HCEC 1CT (cell line): ENCODE data around the gene ADK.
"Not testable (repeated sequence)": the region's sequence is repeated elsewhere in the genome, so short reads cannot be mapped to it uniquely, and the experiment has no call there.

Experiments used
- DNase-seq: peaks from one replicate; pipeline ENCODE4 v3.0.0-alpha.2; 2017

Gene ADK

DNA sequence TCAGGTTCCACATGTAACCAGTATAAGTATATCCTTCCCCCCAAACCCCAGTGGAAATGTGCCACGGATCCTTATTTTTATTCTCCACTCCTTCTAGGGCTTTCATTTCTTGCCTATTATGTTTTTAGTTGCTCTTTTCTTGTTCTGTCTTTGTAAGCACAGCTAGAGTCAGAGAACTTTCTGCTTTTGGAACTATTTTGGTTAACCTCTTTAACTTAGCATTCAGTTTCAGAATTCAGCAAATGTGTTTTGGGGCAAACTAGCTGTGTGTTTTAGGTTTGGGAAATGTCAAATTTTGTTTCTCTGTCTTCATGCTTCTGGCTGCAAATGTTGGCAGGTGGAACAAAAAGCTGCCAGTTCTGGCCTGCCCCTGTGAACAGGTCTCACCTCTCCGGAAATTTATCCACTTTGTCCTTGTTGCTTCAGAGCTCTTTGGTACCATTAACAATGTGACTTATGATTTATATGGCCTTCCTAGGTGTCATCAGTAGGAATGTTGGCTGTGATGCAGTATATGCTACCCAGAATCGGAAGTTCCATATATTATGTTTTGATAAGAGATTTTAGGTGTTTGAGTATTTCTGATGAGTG, 156.1 kb downstream of the ADK start:
- DNase-seq: no peak

DNA sequence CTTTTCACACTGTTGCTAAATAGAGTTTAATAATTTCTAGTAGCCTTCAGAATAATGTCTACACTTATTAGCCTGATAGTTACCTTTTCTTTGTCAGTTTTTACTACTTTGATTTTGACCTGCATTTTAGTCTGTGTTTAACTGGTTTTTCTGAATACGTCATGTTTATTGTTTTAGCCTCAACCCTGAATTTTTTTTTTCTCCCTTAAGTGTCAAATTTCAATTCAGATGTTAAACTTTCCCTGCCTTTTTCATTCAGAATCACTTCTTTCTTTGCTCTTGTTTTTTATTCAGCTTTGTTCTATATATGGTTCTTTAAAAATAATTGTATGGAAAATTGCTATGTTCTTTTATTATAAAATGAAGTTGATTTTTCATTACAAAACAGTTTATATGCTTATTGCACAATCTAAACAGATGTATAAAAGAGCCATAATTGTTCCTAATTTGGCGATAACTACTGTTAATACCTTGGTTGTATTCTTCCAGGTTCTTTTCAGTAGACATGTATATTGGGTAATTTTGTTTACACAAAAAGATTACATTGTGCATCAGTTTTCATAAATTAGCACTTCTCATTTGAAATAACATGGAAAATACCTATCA, 159.7 kb downstream of the ADK start:
- DNase-seq: no peak

DNA sequence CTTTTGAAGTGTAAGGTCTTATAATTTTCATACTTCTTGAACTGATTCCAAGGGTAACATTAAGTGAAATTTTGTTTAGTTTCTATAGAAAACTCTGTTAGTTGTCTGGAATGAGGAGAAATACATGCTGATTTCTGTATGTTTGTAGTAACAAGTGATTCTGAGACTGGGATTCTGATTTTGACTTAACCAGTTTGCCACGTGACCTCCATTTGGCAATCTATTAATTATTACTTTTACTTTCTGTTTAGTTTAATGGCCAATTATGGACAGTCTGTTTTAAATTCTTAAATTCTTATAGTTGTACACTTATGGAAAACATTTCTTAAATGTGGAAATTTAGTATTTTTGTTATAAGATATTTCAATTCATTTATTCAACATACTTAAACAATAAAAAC, 163.1 kb downstream of the ADK start:
- no peak for DNase-seq

DNA sequence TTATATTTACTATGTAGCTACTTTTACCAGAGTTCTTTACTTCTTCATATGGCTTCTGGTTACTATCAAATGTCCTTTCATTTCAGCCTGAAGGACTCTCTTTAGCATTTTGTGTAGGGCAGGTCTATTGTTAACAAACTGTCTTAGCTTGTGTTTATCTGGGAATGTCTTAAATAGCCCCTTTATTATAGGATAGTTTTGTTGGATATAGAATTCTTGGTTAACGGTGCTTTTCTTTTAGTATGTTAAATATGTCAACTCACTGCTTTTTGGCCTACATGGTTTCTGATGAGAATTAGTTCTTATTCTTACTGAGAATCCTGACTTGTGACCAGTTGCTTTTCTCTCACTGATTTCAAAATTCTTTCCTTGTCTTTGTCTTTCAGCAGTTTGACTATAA, 169.0 kb downstream of the ADK start:
- DNase-seq: no peak

DNA sequence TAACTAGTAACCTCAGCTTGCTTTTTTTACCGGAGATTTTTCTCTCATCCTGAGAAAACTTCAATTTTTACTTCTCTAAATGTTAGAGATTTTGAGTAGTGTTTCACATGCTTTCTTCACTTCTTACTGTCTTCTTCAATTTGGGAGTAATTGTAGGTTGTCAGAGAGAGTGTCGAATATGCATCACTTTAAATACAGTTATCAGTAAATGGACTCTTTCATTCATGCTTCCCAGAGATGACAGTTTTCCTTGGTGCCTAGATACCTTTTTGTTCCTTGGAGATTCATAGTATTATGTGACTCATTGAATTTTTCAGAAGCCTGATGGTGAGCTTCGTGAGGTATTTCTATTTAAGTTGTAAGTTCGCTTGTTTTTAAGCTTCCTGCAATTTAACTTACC, 169.7 kb downstream of the ADK start:
- no peak for DNase-seq

DNA sequence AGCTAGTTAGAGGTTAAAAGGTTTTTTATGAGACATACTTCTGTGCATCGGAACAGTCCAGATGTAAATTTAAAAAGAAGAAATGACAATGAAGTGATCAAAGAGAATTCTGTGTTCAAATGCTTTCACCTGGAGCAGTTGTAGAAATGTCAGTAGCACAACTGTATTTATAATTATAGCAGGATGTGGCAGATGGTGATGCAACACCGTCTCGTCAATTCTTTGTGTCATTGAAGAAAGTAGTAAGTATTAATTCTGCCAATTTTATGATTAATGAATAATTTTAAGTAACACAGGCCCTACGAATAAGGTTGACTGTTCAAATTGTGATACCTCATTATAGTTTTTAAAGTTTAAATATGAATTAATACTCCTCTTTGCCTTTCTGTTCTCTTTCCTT, 171.1 kb downstream of the ADK start:
- no peak for DNase-seq

DNA sequence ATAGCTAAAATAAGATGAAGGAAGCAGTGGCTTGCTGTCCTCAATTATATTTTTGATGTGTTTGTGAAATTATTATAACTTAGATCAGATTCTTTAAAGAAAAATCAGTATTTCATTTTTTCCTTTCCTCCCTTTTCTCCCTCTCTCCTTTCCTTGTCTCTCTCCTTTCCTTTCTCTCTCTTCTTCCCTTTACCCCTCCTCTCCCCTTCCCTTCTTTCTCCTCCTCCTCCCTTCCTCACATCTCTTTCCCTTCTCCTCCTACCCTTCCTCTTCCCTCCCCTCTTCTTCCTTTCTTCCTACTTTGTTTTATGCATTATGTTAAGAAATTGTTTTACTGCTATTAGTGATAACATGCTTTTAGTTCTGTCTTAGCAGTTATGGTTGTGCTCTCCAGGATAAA, 171.5 kb downstream of the ADK start:
- DNase-seq: no peak

DNA sequence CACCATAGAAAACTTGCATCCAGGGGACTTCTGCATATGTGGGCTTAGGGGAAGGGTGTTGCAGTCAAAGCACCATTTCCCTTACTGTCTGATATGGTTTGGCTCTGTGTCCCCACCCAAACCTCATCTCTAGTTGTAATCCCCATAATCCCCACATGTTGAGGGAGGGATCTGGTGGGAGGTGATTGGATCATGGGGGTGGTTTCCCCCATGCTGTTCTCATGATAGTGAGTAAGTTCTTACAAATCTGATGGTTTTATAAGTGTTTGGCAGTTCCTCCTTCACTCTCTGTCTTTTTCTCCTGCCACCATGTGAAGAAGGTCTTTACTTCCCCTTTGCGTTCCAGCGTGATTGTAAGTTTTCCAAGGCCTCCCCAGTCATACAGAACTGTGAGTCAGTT, 177.4 kb downstream of the ADK start:
- no peak for DNase-seq

DNA sequence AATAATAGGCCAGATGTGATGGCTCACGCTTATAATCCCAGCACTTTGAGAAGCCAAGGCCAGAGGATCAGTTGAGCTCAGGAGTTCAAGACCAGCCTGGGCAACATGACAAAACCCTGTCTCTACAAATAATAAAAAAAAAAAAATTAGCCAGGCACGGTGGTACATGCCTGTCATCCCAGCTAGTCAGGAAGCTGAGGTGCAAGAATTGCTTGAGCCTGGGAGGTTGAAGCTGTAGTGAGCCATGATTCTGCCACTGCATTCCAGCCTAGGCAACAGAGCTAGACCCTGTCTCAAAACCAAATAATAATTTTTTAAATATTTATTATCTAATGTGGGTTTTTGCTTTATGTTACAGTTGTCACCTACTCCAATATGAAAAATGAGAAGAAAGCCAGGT, 178.9 kb downstream of the ADK start:
- peak; percentile 34 for DNase-seq

DNA sequence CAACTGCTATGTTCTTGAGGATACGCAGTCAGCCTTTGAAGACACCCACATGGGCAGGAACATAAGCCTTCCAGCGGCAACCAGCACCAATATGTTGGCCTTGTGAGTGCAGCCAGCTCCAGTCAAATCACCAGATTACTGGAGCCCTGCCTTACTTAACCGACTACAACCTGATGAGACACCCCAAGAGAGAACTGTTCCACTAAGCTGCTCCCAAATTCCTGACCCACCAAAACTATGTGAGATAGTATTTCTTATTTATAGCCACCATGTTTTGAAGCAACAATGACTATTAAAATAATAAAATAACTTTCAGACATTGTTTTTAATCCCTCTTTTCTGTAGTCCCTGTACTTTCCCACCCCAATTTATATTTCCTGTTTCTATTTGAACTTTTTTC, 179.6 kb downstream of the ADK start:
- DNase-seq: no peak

DNA sequence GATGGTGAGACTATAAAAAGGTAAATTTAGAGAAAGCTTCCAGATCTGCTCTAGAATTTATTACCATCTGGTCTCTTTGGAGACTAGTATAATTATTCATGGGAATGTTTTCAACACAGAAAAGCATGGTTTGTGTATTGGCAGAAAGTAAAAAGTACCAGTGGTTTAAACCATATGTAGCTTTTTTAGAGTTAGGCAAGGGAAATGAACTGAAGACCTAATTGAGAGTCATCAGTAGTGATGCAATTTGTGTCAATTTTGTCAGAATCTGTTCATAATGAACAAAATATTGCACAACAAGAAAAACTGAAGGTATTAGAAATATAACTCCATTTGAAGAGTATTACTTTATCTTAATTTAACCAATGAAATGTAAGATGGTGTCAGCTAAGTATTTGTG, 181.4 kb downstream of the ADK start:
- peak; percentile 39 for DNase-seq

DNA sequence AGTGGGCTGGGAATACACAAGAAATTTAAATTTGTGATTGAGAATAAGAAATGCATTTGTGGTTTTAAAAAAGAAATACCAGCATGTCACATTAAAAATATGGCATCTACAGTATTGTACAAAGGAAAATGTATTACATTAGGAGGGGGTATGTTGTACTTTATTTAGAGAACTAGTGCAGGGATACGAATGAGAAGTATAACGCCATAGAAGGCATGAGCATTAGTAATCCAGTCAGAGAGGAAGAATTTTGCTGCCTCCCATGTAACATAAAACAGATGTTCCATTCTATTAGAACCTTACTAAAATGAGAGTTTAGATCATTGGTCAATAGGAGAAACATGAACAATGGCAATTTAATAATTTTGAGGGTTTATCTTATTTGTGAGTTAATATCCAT, 182.2 kb downstream of the ADK start:
- DNase-seq: peak; percentile 49

DNA sequence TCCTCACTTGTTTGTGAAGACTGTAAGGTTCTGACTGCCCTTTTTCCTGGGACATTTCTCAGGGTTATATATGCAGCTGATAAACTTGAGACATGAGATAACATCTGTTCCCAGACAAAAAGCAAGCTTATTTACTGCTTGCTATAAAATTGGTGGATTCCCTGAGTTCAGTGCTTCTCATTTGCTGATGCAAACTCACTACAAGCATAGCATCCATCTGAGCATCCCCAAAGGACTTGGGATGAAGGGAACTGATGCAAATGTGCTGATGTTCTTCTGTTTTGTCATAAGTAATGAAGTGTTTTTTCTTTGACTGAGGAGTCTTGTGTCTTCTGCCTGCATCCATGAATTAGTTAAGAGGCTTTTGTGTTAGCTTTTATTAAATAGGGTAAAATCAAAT, 183.2 kb downstream of the ADK start:
- no peak for DNase-seq

DNA sequence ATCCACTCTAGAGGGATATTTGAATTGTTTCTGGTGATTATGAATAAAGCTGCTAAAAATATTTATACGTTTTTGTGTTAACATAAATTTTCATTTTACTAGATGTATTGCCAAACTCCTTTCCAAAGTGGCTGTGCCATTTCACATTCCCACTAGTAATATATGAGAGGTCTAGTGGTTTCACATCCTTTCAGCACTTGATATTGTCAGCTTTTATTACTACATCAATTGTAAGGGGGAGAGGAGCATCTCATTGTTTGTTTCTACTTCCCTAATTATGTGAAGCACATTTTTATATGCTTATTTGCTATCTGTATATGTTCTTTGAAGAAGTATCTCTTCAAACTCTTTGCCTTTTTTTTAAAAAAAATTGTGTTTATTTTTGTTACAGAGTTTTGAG, 184.5 kb downstream of the ADK start:
- DNase-seq: no peak

DNA sequence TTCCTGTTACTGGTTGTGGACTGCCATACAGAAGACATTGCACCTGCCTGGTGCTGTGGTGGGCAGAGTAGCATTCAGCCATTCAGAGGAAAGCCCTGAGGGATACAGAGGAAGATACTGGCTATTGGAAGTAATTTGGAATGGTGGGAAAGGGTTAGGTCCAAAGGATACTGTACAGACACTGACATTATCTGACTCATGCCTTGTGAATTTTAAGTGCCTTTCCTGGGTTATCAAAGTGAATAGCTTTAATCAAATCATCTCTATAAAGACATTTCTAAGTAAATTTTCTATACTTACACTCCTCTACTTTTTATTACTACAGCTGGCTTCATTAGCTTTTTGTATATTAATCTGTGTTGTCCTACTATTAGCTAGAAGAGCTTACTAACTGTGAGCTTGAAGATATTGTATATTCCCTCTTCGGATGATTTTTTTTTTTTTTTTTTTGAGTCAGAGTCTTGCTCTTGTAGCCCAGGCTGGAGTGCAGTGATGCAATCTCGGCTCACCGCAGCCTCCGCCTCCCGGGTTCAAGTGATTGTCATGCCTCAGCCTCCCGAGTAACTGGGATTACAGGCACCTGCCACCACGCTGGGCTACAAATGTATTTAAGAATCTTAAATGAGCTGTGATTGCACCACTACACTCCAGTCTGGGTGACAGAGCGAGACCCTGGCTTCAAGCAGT, 186.5 kb downstream of the ADK start:
- no peak for DNase-seq

DNA sequence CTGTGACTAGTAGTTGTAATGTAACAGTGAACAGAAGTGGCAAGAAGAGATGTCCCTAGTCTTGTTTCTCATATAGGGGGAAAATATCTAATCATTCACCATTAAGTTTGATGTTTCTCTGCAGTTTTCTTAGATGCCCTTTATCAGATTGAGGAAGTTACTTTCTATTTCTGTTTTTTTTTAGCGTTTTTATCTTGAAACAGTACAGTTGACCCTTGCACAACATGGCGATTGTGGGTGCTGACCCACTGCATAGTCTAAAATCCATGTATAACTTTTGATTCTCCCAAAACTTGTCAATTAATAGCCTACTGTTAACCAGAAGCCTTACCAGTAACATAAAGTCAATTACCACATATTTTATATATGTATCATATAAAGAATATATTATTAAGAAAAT, 192.0 kb downstream of the ADK start:
- DNase-seq: no peak

DNA sequence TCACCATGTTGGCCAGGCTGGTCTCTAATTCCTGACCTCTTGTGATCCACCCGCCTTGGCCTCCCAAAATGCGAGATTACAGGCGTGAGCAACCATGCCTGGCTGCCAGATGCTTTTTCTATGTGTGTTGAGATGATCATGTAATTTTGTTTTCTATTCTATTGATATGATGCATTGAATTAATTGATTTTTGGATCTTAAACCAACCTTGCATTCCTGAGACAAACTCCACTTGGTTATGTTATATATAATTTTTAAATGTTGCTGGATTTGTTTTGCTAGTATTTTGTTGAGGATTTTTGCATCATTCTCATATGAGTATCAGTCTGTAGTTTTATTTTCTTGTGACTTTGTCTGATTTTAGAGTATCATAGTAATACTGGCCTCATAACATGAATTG, 192.8 kb downstream of the ADK start:
- no peak for DNase-seq

DNA sequence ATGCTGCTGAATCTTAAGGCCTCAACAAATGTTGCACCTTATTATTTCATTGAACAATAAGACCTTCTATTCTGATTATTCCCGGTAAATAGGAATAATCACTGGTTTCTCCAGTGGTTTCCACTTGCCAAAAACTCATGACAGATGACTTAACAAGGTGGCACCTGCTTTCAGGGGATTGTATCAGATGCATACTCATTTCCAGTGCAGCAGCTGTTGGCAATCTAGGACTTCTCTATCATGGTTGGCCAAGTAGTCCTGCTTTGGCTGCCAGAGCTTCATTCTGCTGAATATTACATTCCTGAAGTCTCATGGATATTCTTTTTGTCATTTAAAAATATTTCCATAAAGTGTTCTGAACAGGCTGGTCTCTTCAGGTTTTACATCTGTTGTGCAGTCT, 193.3 kb downstream of the ADK start:
- no peak for DNase-seq

DNA sequence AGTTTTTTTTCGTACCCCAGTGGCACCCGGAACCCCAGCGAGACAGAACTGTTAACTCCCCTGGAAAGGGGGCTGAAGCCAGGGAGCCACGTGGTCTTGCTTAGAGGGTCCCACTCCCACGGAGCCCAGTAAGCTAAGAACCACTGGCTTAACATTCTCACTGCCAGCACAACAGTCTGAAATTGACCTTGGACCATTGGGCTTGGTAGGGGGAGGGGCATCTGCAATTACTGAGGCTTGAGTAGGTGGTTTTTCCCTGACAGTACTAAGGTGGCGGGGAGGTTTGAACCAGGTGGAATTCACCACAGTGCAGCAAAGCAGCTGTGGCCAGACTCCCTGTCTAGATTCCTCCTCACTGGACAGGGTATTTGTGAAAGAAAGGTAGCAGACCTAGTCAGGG, 196.5 kb downstream of the ADK start:
- no peak for DNase-seq

DNA sequence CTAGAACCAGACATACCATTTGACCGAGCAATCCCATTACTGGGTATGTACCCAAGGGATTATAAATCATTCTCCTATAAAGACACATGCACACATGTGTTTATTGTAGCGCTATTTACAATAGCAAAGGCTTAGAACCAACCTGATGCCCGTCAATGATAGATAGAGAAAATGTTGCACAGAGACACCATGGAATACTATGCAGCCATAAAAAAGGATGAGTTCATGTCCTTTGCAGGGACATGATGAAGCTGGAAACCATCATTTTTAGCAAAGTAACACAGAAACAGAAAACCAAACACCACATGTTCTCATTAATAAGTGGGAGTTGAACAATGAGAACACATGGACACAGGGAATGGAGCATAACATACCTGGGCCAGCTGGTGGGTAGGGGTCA, 202.0 kb downstream of the ADK start:
- DNase-seq: not testable (repeated sequence)

DNA sequence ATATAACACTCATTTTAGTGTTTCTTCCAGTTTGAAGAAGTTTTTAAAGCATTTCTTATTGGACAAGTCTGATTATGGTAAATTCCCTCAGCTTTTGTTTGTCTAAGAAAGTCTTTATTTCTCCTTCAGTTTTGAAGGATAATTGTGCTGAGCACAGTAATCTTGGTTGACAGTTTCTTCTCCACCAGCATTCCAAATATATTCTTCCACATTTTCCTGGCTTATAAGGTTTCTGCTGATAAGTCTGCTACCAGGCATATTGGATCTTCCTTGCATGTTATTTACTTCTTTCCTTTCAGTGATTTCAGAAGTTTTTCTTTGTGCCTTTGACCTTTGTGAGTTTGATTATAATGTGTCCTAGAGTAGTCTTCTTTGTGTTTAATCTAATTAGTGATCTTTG, 210.7 kb downstream of the ADK start:
- DNase-seq: no peak

DNA sequence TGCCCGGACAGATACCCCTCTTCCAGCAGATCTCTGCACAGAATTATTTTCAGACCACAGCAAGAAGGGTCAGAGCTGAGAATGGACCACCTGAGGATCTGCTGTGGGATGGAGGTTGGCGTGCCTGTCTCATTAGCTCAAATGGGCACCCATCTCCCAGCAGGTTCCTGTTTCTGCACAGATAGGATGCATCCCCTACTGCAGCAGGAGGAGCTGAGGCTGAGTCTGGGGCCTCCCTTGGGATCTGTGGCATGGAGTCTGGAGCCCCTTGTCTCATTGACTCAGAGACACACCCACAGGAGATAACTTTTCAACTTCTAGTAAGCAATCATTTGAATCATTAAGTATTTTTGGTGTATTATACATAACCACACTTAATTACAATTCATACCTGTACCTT, 212.7 kb downstream of the ADK start:
- no peak for DNase-seq

DNA sequence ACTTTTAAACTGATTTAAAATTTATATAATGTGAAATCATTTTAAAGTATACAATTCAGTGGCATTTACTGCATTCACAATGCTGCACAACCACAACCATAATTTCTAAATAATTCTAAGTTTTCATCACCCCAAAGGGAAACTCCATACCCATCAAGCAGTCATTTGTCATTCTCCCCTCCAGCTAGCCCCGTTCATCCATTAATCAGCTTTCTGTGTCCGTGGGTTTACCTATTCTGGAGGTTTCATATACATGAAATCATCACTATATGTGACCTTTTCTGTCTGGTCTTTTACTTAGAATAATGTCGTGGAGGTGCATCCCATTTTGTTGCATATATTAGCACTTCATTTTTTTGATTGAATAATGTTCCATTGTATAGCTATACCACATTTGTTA, 214.1 kb downstream of the ADK start:
- DNase-seq: no peak

DNA sequence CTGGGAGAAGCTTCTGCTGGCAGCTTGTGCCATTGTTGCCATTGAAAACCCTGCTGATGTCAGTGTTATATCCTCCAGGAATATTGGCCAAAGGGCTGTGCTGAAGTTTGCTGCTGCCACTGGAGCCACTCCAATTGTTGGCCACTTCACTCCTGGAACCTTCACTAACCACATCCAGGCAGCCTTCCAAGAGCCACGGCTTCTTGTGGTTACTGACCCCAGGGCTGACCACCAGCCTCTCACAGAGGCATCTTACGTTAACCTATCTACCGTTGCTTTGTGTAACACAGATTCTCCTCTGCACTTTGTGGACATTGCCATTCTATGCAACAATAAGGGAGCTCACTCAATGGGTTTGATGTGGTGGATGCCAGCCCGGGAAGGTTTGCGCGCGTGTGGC, 220.7 kb downstream of the ADK start:
- DNase-seq: no peak

DNA sequence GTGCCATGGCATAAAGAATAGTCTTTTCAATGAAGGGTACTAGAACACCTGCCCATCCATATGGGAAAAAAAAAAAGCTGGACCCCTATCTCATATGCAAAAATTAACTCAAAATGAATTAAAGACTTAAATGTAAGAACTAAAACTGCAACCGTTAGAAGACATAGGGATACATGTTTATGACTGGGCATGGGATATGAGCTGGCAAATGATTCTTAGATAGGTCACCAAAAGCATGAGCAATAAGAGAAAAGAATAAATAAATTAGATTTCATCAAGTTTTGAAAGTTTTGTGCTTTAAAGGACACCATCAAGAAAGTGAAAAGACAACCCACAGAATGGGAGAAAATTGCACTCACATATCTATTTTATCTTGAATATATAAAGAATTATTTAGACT, 222.0 kb downstream of the ADK start:
- DNase-seq: peak; percentile 34
